ENCODE results near the gene ARHGEF4. TPM values are rescaled to one million over a fixed set of nuclear protein-coding genes. Genes with fewer than 3 reads are reported as not detected.

ARHGEF4 gene
- total RNA-seq, 1 donor from 2014 or later: 2.6 TPM

- H3K27ac Mint-ChIP-seq (ENCODE audit: unreplicated experiment): no peak overlapping the region
- H3K4me1 Mint-ChIP-seq (ENCODE audit: unreplicated experiment): no peaks in the 10 kb centered on the region
- peaks cover 10% of the 10 kb centered on the region for H3K27me3 Mint-ChIP-seq (ENCODE audit: unreplicated experiment)
- no peak for DNase-seq (ENCODE audit: extremely low spot score, unreplicated experiment)
- no peaks in the 10 kb centered on the region for H3K36me3 Mint-ChIP-seq (ENCODE audit: unreplicated experiment)
- TF ChIP-seq CTCF (IDR thresholded peaks at IDR 0.05): no peak
- H3K9me3 Mint-ChIP-seq (ENCODE audit: unreplicated experiment): no peaks in the 10 kb centered on the region
- H3K4me3 Mint-ChIP-seq (ENCODE audit: unreplicated experiment): no peak overlapping the region
Observed at GRCh38 chr2:130890941-130891669, 54.4 kb downstream of the ARHGEF4 start.

GRCh38 chr2:130891966-130892365, 55.3 kb downstream of the ARHGEF4 start:
- H3K27ac Mint-ChIP-seq (ENCODE audit: unreplicated experiment): no peak overlapping the region
- peaks cover 7% of the 10 kb centered on the region for H3K27me3 Mint-ChIP-seq (ENCODE audit: unreplicated experiment)
- H3K4me3 Mint-ChIP-seq (ENCODE audit: unreplicated experiment): no peak overlapping the region
- TF ChIP-seq CTCF (IDR thresholded peaks at IDR 0.05): no peak
- no peaks in the 10 kb centered on the region for H3K4me1 Mint-ChIP-seq (ENCODE audit: unreplicated experiment)
- no peaks in the 10 kb centered on the region for H3K9me3 Mint-ChIP-seq (ENCODE audit: unreplicated experiment)
- no peak for DNase-seq (ENCODE audit: extremely low spot score, unreplicated experiment)
- no peaks in the 10 kb centered on the region for H3K36me3 Mint-ChIP-seq (ENCODE audit: unreplicated experiment)

- H3K4me3 Mint-ChIP-seq (ENCODE audit: unreplicated experiment): no peak overlapping the region
- DNase-seq (ENCODE audit: extremely low spot score, unreplicated experiment): no peak
- TF ChIP-seq CTCF (IDR thresholded peaks at IDR 0.05): no peak
- no peaks in the 10 kb centered on the region for H3K9me3 Mint-ChIP-seq (ENCODE audit: unreplicated experiment)
- no peaks in the 10 kb centered on the region for H3K36me3 Mint-ChIP-seq (ENCODE audit: unreplicated experiment)
- H3K4me1 Mint-ChIP-seq (ENCODE audit: unreplicated experiment): no peaks in the 10 kb centered on the region
- no peak overlapping the region for H3K27ac Mint-ChIP-seq (ENCODE audit: unreplicated experiment)
- H3K27me3 Mint-ChIP-seq (ENCODE audit: unreplicated experiment): peaks cover under 1% of the 10 kb centered on the region
Observed at GRCh38 chr2:130892793-130893785, 56.4 kb downstream of the ARHGEF4 start.

- Mint-ChIP-seq H3K27me3 (ENCODE audit: unreplicated experiment) (peaks cover 3% of the 10 kb centered on the region), H3K4me1 (ENCODE audit: unreplicated experiment) (no peaks in the 10 kb centered on the region), H3K36me3 (ENCODE audit: unreplicated experiment) (no peaks in the 10 kb centered on the region), H3K4me3 (ENCODE audit: unreplicated experiment) (no peak overlapping the region), H3K9me3 (ENCODE audit: unreplicated experiment) (no peaks in the 10 kb centered on the region), H3K27ac (ENCODE audit: unreplicated experiment) (no peak overlapping the region)
- TF ChIP-seq CTCF (IDR thresholded peaks at IDR 0.05): no peak
- no peak for DNase-seq (ENCODE audit: extremely low spot score, unreplicated experiment)
Observed at GRCh38 chr2:130894326-130894942, 57.7 kb downstream of the ARHGEF4 start.

Data from osteocyte (in vitro differentiated cells).